Keratinocyte (primary cell): Measurements from ENCODE around the gene SUMO1. TPM values are rescaled to one million over a fixed set of nuclear protein-coding genes. Genes with fewer than 3 reads are reported as not detected.

Experiments used
- DNase-seq: peaks from one replicate; pipeline ENCODE4 v3.0.0-alpha.2; 2011; ENCODE audit warnings: low read depth, missing footprints, low spot score
- FAIRE-seq: peaks from 2 replicates; lab custom pipeline; 2011; peaks lifted over from hg19 to GRCh38; lab: Jason Lieb, UNC
- H2AFZ ChIP-seq: 2 replicates; pipeline ENCODE4 v1.6.0; 2012; ENCODE audit warnings: low read length, control low read depth, inconsistent platforms; ENCODE audit not compliant: control insufficient read depth
- H3K27ac ChIP-seq: 2 replicates; pipeline ENCODE4 v1.5.1; 2011; ENCODE audit warnings: low read length; ENCODE audit not compliant: control insufficient read depth, insufficient read depth
- H3K27me3 ChIP-seq: 3 replicates; pipeline ENCODE4 v1.6.0; 2011; ENCODE audit warnings: low read length; ENCODE audit not compliant: control insufficient read depth, insufficient read depth; ENCODE audit errors: extremely low read depth
- H3K36me3 ChIP-seq, 2 experiments: 2 replicates in 1 of 2; 3 replicates in 1 of 2; pipeline ENCODE4 v1.5.1; 2011; ENCODE audit warnings: low read length in 2 of 2, mild to moderate bottlenecking in 1 of 2; ENCODE audit not compliant: control insufficient read depth in 2 of 2, insufficient read depth in 2 of 2; ENCODE audit errors: extremely low read depth in 1 of 2
- H3K4me1 ChIP-seq: 3 replicates; pipeline ENCODE4 v1.5.1; 2011; ENCODE audit warnings: low read length; ENCODE audit not compliant: control insufficient read depth, insufficient read depth; ENCODE audit errors: extremely low read depth
- H3K4me2 ChIP-seq: 3 replicates; pipeline ENCODE4 v1.6.0; 2011; ENCODE audit warnings: low read depth, low read length; ENCODE audit not compliant: control insufficient read depth, insufficient read depth; ENCODE audit errors: extremely low read depth
- H3K4me3 ChIP-seq, 3 experiments: fragments of 200-600 bp in 1 of 3; sonication (generic) in 1 of 3; 2 replicates in 2 of 3; 3 replicates in 1 of 3; pipeline ENCODE4 v1.5.1; 2011 to 2016; ENCODE audit warnings: low read length in 3 of 3, mild to moderate bottlenecking in 3 of 3, control low read depth in 2 of 3, inconsistent platforms in 1 of 3, low read depth in 1 of 3, mixed read lengths in 1 of 3, mixed run types in 1 of 3, moderate library complexity in 1 of 3; ENCODE audit not compliant: control insufficient read depth in 2 of 3, insufficient read depth in 2 of 3; ENCODE audit errors: extremely low read depth in 1 of 3
- H3K79me2 ChIP-seq: 2 replicates; pipeline ENCODE4 v1.6.0; 2012; ENCODE audit warnings: low read length; ENCODE audit not compliant: control insufficient read depth, insufficient read depth
- H3K9ac ChIP-seq: 3 replicates; pipeline ENCODE4 v1.6.0; 2011; ENCODE audit warnings: low read length; ENCODE audit not compliant: control insufficient read depth, insufficient read depth; ENCODE audit errors: extremely low read depth
- H3K9me1 ChIP-seq: 3 replicates; pipeline ENCODE4 v1.6.0; 2011; ENCODE audit warnings: low read length; ENCODE audit not compliant: control insufficient read depth, insufficient read depth; ENCODE audit errors: extremely low read depth
- H3K9me3 ChIP-seq: 2 replicates; pipeline ENCODE4 v1.5.1; 2012; ENCODE audit warnings: low read depth, low read length; ENCODE audit not compliant: control insufficient read depth
- H4K20me1 ChIP-seq: 3 replicates; pipeline ENCODE4 v1.6.0; 2011; ENCODE audit warnings: low read length; ENCODE audit not compliant: control insufficient read depth, insufficient read depth; ENCODE audit errors: extremely low read depth
- EZH2 ChIP-seq: IDR thresholded peaks from one replicate; pipeline ENCODE4 v1.6.1; 2012; ENCODE audit warnings: inconsistent platforms, mild to moderate bottlenecking, low read length, moderate library complexity
- dilution Hi-C: fragments of 300-500 bp; cut with MboI; formaldehyde crosslinking; loops from one replicate; pipeline ENCODE4 v1.7.0; 2020; ENCODE audit warnings: low sequenced_read_pairs; ENCODE audit not compliant: extremely low pct_ligation_motif_present
- polyA plus RNA-seq, 5 experiments: library from polyadenylated mRNA; depleted of rRNA in 3 of 5; stranded (reverse) in 3 of 5; stranded (forward) in 1 of 5; unstranded in 1 of 5; fragments of >200 nt; gene quantifications; 1 replicate in 1 of 5; 2 replicates in 3 of 5; 3 replicates in 1 of 5; pipeline versions ENCODE4 v1.2.1 to v1.2.3, GENCODE V29; 2011 to 2012; ENCODE audit warnings: missing spikeins in 2 of 5, low read depth in 1 of 5, low replicate concordance in 1 of 5
- TF ChIP-seq, protein P1 (sequence below), 3 experiments: IDR thresholded peaks in 1 of 3; conservative IDR thresholded peaks in 1 of 3; optimal IDR thresholded peaks in 1 of 3; 2 replicates in 2 of 3; 3 replicates in 1 of 3; pipeline versions ENCODE3 to v1.5.1; 2011; ENCODE audit warnings: low read length in 3 of 3, mild to moderate bottlenecking in 3 of 3, moderate library complexity in 2 of 3, control low read depth in 1 of 3, inconsistent platforms in 1 of 3; ENCODE audit not compliant: insufficient read depth in 2 of 3; ENCODE audit errors: extremely low read depth in 1 of 3

SUMO1 gene
- polyA plus RNA-seq, 1 donor (not counting 4 experiments of a cell fraction or from before 2014, with no cell fraction given) = 179 TPM

DNA sequence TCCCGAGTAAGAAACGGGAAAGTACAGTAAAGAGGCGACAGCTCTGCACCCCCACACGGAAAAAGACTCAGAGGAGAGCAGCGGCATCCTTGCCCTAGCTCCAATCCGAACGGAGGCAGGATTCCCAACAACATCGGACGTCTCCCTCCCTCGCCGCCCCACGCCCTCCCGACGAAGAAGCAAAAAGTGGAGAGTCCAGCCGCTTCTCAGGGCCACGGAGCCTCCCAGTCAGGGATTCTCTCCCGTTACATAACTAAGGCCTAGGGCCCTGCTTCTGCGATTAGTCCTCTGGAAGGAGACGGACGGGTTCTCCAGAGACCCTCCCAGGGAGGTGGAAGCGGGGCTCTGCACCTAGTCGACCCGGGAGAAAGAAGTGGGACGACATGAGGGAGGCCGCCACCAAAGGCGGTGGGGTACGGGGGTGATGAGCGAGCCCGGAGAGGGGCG, 587 bp downstream of the SUMO1 start:
- peaks cover 8% of the 10 kb centered on the region for H3K4me1 ChIP-seq
- peak overlapping the region; percentile 78 for H2AFZ ChIP-seq
- H3K27me3 ChIP-seq = no peaks in the 10 kb centered on the region
- TF ChIP-seq, protein P1, sequence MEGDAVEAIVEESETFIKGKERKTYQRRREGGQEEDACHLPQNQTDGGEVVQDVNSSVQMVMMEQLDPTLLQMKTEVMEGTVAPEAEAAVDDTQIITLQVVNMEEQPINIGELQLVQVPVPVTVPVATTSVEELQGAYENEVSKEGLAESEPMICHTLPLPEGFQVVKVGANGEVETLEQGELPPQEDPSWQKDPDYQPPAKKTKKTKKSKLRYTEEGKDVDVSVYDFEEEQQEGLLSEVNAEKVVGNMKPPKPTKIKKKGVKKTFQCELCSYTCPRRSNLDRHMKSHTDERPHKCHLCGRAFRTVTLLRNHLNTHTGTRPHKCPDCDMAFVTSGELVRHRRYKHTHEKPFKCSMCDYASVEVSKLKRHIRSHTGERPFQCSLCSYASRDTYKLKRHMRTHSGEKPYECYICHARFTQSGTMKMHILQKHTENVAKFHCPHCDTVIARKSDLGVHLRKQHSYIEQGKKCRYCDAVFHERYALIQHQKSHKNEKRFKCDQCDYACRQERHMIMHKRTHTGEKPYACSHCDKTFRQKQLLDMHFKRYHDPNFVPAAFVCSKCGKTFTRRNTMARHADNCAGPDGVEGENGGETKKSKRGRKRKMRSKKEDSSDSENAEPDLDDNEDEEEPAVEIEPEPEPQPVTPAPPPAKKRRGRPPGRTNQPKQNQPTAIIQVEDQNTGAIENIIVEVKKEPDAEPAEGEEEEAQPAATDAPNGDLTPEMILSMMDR (optimal IDR thresholded peaks at IDR 0.05 in 1 of 3, IDR thresholded peaks at IDR 0.05 in 1 of 3, conservative IDR thresholded peaks at IDR 0.05 in 1 of 3; ENCODE audit: extremely low read depth in 1 of 3, insufficient read depth in 2 of 3, low read length in 3 of 3) = no peak
- TF ChIP-seq EZH2 = no peak
- H3K27ac ChIP-seq = peak overlapping the region; percentile 80
- peak overlapping the region; percentile 86 to 97 (median 88) for H3K4me3 ChIP-seq
- no peak for DNase-seq
- no peaks in the 10 kb centered on the region for H3K9me3 ChIP-seq
- peaks cover 7% of the 10 kb centered on the region for H3K9me1 ChIP-seq
- peaks cover 53% of the 10 kb centered on the region for H3K79me2 ChIP-seq
- H3K4me2 ChIP-seq = peak overlapping the region; percentile 96
- peak overlapping the region; percentile 91 for H3K9ac ChIP-seq
- H4K20me1 ChIP-seq = peaks cover 12% of the 10 kb centered on the region
- H3K36me3 ChIP-seq = no peaks in the 10 kb centered on the region
- FAIRE-seq = no peak
- dilution Hi-C loops = no loop called here

DNA sequence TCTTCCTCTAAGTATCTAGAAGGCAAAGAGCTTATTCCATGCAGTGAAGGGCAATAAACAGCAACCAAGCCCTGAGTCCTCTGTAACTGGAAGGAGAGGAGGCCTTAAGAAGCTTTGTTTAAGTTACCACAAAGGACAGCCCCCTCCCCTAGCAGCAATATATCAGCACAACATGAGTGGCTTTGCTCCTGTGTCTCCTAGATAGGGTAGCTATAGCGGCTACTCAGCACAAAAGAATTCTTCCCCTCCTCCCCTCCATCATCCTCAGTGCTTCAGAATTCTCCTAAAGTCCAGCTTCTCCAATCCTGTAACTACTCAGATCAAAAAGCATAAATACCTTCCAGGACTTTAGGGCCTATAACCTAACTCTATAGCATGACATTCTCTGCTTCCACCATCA, 16.5 kb downstream of the SUMO1 start:
- no peak overlapping the region for H2AFZ ChIP-seq
- H4K20me1 ChIP-seq = peaks cover 4% of the 10 kb centered on the region
- no peak overlapping the region for H3K4me3 ChIP-seq
- peaks cover 66% of the 10 kb centered on the region for H3K79me2 ChIP-seq
- H3K4me2 ChIP-seq = no peak overlapping the region
- no peak for TF ChIP-seq EZH2
- TF ChIP-seq, protein P1 (optimal IDR thresholded peaks at IDR 0.05 in 1 of 3, IDR thresholded peaks at IDR 0.05 in 1 of 3, conservative IDR thresholded peaks at IDR 0.05 in 1 of 3; ENCODE audit: extremely low read depth in 1 of 3, insufficient read depth in 2 of 3, low read length in 3 of 3) = no peak
- peaks cover 0 to 2% of the 10 kb centered on the region in 2 experiments for H3K36me3 ChIP-seq
- DNase-seq = no peak
- peak; percentile 41 for FAIRE-seq
- no peaks in the 10 kb centered on the region for H3K4me1 ChIP-seq
- dilution Hi-C loops = no loop called here
- no peak overlapping the region for H3K27ac ChIP-seq
- H3K9me1 ChIP-seq = no peaks in the 10 kb centered on the region
- H3K9me3 ChIP-seq = no peaks in the 10 kb centered on the region
- H3K27me3 ChIP-seq = no peaks in the 10 kb centered on the region
- no peak overlapping the region for H3K9ac ChIP-seq
